ENCODE results near the gene ERGIC3.

ERGIC3 gene

DNA sequence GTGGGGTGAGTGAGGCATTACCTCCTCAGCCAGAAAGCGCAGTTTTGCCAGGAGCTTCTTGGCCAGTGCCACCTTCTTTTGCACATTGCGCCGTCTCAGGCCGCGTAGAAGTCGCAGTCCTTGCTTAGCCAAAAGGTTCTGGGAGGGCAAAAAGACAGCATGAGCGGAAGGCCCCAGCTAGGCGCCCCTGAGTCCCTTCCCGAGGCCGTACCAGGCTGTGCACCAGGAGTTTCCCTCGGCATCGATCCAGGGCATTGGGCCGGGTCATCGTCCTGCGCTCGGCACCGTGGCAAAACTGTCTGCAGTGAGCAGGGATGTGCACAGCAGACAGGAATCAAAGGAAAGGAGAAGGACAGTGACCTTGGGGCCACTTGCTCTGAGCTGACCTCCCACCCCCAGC lies 53.6 kb downstream of the ERGIC3 start:
- FAIRE-seq (no peak), DNase-seq (ENCODE audit: insufficient read length, low spot score) (no peak)

DNA sequence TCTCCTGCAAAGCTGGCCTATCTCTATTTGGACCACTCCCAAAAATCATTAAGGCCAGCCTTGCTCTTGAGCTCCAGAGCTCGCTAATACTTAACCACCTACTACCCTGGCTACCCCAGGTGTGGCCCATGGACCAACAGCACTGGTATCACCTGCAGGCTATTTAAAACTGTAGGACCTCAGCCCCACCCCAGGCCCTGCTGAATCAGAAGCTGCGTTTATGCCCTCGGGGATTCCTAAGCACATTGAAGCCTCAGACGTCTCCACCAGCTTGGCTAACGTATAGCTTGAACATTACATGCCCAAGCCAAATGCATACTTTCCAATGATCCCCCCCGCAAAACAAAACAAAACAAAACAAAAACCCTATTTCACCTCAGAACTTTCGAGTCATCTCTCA lies 54.0 kb downstream of the ERGIC3 start:
- DNase-seq (ENCODE audit: insufficient read length, low spot score) (no peak), FAIRE-seq (no peak)

DNA sequence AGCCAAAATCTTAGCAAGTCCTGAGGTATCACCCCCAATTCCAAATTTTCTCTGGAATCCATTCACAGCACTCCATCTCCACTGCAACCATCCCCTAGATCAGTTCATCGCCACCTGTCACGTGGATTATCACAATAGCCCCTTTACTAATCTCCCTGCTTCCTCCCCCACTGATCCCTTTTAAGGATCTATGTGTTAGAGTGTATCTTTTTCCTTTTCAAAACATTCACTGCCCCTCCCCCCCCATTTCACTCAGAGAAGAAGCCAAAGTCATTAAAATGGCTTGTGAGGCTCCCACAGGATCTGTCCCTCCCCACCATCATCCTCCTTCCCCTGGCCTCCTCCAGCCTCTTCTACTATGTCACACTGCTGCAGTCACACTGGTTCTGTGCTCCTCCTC lies 55.3 kb downstream of the ERGIC3 start:
- DNase-seq (ENCODE audit: insufficient read length, low spot score): no peak
- FAIRE-seq: no peak

DNA sequence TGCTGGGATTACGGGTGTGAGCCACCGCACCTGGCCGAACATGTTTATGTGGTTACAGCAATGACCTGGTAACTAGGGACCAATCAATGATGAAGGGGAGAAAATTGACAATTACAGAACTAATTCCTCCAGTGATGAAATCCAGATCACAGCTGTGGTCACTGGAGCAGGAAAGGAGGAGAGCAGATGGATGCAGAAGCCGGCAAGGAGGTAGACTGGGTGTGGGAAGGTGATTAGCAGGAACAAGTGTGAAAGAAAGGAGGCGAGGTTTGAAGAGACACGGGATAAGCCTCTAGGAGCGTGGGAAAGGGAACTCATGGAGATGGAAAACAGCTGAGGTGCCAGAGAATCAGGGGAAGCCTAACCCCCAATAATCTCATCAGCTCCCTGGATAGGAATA lies 56.6 kb downstream of the ERGIC3 start:
- FAIRE-seq (no peak), DNase-seq (ENCODE audit: insufficient read length, low spot score) (no peak)

DNA sequence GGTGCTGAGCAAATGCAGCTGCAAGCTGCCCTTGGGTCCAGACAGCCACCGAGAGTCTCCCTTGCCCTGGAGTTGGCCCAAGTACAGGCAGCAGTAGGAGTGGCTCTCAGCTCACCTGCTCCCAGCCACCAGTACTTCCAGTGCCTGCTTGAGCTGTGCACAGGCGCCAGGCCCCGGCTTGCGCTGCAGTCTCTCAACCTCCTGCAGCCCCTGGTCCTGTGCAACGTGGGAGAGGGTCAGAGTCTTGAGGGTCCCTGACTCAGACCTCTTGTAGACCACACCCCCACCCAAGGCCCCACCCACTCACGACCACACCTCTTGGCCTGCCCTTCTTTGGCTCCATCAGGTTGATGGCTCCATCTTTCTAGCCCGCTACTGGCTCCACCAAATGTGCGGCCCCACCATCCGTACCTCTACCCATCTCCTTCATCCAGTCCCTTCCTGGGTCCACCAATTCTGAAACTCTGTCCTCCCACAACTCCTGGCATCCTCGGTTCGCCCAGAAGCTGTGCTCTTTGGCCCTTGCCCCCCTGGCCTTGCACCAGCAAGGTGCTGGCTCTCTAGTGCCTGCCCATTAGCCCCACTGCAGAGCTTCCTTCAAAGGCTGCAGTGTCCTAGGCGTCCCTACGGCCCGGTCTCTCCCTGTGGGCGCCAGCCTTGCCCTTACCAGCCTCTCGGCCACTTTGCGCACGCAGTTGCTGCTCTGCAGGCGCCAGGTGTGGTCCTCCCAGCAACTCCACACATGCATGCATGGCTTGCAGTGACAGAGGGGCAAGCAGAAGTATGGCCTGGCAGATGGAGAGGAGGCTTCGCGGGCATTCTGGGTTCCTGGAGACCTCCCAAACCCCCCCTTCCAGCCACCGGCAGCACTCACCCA lies 57.3 kb downstream of the ERGIC3 start:
- DNase-seq (ENCODE audit: insufficient read length, low spot score) (no peak), FAIRE-seq (no peak)

DNA sequence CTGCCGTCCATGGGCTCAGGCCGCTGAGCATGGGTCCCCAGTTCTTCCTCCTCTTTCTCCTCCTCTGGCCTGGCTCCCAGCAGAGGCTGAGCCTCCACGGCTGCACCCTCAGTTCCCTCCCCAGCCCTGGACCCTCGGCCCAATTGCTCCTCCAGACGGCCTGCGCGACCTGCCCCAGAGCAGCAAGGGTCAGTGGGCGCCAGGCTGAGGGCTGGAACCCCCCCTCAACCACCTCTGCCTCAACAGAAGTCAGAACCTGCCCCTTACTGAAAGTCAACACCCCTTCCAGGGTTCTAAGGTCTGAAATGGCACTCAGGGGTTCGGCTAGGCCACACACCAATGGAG lies 57.9 kb downstream of the ERGIC3 start:
- FAIRE-seq (no peak), DNase-seq (ENCODE audit: insufficient read length, low spot score) (no peak)

DNA sequence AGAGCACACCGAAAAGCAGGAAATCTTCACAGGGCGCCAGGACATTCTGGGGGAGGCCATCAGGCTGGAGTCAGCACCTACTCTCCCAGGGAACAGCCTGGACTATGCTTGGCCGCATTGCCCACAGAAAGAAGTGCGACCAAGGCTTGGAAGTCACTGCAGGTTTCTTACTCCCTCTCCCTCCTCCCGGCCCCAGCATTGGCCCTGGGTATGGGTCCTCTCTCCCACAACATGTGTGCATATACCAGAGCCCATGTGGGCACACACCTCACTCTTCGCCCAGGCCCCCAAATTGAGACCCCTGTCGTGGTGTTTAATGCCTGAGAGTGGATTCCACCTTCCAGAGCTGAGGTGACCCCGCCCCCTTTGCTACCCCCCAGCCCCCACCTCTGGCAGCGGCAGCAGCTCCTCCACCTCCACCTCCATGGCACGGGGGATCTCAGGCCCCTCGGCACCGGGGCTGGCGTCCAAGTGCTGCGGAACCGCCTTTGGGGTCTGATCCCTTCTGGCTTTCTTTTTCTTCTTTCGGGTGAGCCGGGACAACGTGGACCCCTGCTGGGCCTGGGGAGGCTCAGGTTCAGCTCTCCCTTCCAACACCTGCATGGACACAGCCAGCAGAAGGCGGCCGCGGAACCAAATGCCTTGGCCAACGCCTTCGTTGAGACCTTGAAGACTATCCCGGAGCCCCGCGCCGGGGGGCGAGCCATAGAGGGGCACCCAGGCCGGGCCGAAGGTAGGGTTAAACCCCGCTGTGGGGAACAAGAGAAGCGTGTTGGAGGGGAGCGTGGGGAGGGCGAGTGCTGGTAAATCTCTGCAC lies 58.5 kb downstream of the ERGIC3 start:
- FAIRE-seq (no peak), DNase-seq (ENCODE audit: insufficient read length, low spot score) (no peak)

DNA sequence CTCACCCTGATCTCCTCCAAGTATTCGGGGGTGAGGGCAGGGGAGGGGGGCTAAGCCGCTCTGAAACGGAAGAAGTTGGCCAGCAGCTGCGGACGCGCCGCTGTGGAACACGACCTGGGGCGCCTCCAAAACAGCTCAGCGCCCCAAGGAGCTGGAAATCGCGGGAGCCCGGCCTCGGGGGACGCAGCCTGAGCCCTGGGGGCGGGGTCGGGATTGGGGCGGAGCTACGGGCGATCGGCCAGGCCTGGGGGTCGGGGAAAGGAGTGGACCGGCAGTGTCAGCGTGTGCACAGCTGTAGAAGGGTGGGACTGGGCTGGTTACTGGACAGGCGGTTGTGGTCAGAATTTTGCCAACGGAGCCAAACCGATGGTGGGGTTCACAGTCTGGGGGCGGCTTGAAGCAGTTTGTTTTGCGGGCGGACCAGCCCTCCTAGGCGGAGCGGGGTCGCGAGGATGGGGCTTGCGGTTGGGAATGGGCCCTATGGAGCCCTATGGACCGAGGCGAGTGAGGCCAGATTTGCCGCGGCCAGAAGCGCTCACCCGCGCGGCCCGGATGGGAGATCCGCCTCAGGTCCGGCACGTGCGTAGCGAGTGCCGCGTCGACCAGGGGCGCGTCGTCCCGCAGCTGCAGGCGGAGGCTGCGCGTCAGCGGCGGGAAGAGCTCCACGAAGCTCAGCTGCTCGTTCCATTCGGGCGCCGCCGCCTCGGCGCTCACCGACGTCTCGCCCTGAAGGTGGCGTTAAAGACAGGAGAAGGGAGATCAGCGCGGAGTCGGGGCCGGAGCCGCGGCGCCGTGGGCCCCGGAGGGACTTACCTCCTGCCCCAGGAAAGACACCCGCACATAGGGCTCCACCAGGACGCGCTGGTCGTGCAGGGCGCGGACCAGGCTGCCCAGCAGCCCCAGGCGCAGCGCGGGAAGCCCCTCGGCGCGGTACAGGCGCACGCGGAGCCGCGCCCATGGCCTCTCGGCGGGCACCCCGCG lies 59.4 kb downstream of the ERGIC3 start:
- DNase-seq (ENCODE audit: insufficient read length, low spot score): peak; percentile 70
- peak; percentile 39 for FAIRE-seq

DNA sequence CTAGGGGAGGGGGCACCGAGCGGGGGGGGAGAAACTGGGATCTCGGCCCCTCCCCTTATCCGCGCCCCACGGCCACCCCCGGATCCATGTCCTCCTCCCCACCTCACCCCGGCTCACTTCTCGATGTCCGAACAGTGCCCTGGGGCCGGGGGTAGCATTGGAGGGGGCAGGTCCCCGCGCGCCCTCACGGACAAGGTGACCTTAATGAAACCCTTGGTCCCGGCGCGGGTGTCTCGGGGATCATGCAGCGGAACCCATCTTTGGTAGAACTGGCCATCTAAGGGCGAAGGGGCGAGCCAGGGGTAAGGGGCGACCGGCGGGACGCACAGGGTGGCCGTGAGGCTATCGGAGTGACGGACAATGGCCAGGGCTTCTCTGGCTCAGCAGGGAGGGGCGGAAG lies 60.1 kb downstream of the ERGIC3 start:
- DNase-seq (ENCODE audit: insufficient read length, low spot score) (no peak), FAIRE-seq (no peak)

DNA sequence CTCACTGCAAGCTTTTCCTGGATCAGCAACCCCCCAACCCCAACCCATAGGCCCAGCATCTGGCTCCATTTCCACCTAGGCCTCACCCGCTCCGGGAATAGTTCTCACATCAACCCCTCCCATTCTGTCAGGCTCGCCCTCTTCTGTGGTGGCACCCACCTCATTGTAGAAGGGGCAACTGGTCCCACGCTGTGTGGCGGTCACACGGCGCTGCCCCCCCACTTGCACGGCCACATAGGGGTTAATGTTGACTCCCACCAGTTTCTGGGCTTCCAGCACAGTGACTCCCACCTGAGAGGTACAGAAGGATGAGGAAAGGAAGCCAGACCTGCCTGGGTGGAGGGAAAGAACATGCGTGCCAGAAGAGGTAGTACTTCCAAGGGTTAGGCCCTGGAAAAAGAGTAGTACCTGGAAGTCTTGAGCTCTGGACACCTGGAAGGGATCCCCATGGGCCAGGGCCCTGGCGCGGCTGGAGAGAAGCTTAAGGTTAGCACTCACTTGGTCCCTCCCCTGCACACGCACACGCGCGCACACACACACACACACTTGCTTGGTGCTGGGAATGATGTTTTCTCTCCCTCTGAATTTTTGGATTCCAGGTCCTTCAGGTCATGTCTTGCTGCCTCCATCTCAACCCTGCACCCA lies 61.1 kb downstream of the ERGIC3 start:
- no peak for DNase-seq (ENCODE audit: insufficient read length, low spot score)
- no peak for FAIRE-seq

DNA sequence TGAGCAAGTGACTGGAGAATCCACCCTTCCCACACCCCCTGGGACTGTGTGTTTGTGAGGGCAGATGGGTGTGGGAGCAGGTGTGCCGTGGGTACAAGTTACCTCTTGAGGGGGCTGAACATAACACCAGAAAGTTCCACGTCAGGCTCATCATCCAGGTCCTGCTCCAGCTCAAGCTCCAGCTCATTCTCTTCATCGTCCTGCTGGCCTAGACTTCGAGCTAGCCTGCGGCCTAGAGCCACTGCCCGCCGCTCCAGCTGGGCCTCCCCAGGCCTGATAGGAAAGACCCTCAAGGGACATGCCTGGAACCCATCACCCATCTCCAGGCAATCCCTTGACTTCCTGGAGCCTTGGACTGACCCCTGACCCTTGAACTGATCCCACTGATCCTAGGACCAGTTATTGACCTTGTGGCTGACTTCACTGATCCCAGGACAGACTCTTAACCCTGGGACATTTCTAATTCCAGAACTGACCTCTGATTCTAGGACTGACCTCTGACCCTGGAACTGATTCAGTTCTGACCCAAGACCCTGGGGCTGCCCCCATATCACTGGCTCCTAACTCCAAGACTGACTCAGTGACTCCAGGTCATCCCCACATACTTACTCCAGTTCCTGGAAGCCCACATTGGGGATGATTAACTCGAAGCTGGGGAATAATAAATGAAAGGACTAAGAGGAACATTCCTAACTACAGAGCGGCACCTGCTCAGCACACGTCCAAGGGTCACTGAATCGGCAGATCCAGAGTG lies 62.0 kb downstream of the ERGIC3 start:
- DNase-seq (ENCODE audit: insufficient read length, low spot score): no peak
- no peak for FAIRE-seq

DNA sequence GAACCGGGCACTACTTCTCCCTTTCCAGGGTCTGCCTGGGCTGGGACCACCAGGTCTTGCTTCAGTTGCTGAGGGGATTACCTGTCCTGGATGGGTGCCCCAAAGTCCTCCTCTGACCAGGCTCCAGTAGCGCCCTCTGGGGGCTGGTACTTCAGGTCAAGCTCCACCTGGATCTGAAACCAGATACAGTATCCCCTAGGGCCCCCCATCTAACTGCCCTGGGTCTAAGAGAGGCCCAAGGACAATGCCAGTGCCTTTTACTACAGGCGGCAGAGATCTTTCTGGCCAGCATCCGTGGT lies 62.5 kb downstream of the ERGIC3 start:
- DNase-seq (ENCODE audit: insufficient read length, low spot score) (no peak), FAIRE-seq (no peak)

DNA sequence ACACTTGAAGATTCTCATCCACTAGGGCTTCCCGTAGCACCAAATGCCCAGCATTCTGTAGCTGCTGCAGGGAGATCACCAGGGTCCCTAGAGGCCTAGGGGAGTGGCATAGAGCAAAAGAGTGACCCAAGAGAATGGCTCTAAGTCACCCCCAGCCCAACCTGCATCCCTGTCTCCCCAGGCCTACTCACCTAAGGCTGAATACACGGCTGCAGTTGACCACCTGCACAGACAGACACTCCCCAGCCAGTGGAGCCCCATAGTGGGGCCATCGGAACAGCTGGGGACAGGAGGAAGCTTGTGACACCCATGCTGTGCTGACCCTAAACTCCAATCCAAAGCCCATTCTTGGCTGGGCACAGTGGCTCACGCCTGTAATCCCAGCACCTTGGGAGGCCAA lies 64.2 kb downstream of the ERGIC3 start:
- FAIRE-seq: no peak
- DNase-seq (ENCODE audit: insufficient read length, low spot score): no peak

All from GM19239 (cell line).